ENCODE measurements around the gene RPS8. TPM values are rescaled to one million over a fixed set of nuclear protein-coding genes. Genes with fewer than 3 reads are reported as not detected.

The RPS8 gene
- total RNA-seq, 4 donors from 2014 or later = 1,063 to 2,408 (median 1,844) TPM

GRCh38 chr1:44798481-44799365 lies 23.4 kb downstream of the RPS8 start:
- DNase-seq (ENCODE audit: extremely low spot score) = no peak
- no peak for TF ChIP-seq POLR2AphosphoS5 (IDR thresholded peaks at IDR 0.05)
- TF ChIP-seq POLR2A (IDR thresholded peaks at IDR 0.05; ENCODE audit: low read depth) = no peak
- TF ChIP-seq EP300 (IDR thresholded peaks at IDR 0.05) = no peak
- no peak for TF ChIP-seq CTCF (IDR thresholded peaks at IDR 0.05)
- H3K36me3 ChIP-seq = peaks cover 0 to 18% (median 15%) of the 10 kb centered on the region in 4 donors
- no peaks in the 10 kb centered on the region for H3K27me3 ChIP-seq
- peak overlapping the region; percentile 92 to 97 (median 94) for H3K27ac ChIP-seq (replicated peaks in 1 of 4)
- H3K4me3 ChIP-seq = no peak overlapping the region
- peaks cover 29 to 43% (median 38%) of the 10 kb centered on the region in 4 donors for H3K4me1 ChIP-seq
- intact Hi-C loops (cut with DNase I) = loop anchor here (5.0 kb wide), 1 partner anchor 39 kb away; no protein-coding TSS in a partner anchor
- WGBS = 86% methylated on average over 10 of the region's 10 CpGs
- H3K9me3 ChIP-seq = no peaks in the 10 kb centered on the region

GRCh38 chr1:44799770-44800584 lies 24.6 kb downstream of the RPS8 start, which contains the start of gene PLK3:
Gene PLK3, plus strand, starts transcription at chr1:44800377. Its CDS starts 87 bp downstream, at chr1:44800464.
- no peak for TF ChIP-seq EP300 (IDR thresholded peaks at IDR 0.05)
- TF ChIP-seq POLR2AphosphoS5 (IDR thresholded peaks at IDR 0.05) = peak; percentile 85 to 97
- peak; percentile 55 for TF ChIP-seq POLR2A (IDR thresholded peaks at IDR 0.05; ENCODE audit: low read depth)
- TF ChIP-seq CTCF (IDR thresholded peaks at IDR 0.05) = peak; percentile 83 to 95 (median 91)
- Histone ChIP-seq H3K36me3 (peaks cover 0 to 30% (median 26%) of the 10 kb centered on the region in 4 donors), H3K4me1 (peaks cover 29 to 56% (median 44%) of the 10 kb centered on the region in 4 donors), H3K27ac (replicated peaks in 1 of 4) (peak within 1 kb of the TSS; percentile 92 to 97 (median 94)), H3K27me3 (no peaks in the 10 kb centered on the region), H3K4me3 (peak within 1 kb of the TSS; percentile 81 to 95 (median 92)), H3K9me3 (no peaks in the 10 kb centered on the region)
- intact Hi-C loops (cut with DNase I) = loop anchor here (5.0 kb wide), 1 partner anchor 37 kb away; no protein-coding TSS in a partner anchor
- WGBS = 1% methylated on average over 51 of the region's 79 CpGs
- peak; percentile 99 for DNase-seq (ENCODE audit: extremely low spot score)

- TF ChIP-seq EP300 (IDR thresholded peaks at IDR 0.05) (no peak), CTCF (IDR thresholded peaks at IDR 0.05) (no peak), POLR2AphosphoS5 (IDR thresholded peaks at IDR 0.05) (no peak), POLR2A (IDR thresholded peaks at IDR 0.05; ENCODE audit: low read depth) (no peak)
- H3K9me3 ChIP-seq = no peaks in the 10 kb centered on the region
- no peaks in the 10 kb centered on the region for H3K27me3 ChIP-seq
- H3K4me1 ChIP-seq = peaks cover 46 to 73% (median 61%) of the 10 kb centered on the region in 4 donors
- peaks cover 9 to 47% (median 41%) of the 10 kb centered on the region in 4 donors for H3K36me3 ChIP-seq
- H3K4me3 ChIP-seq = peak overlapping the region; percentile 81 to 95 (median 92)
- DNase-seq (ENCODE audit: extremely low spot score) = peak; percentile 91
- WGBS = 38% methylated on average over 11 of the region's 13 CpGs
- intact Hi-C loops (cut with DNase I) = no loop called here
- H3K27ac ChIP-seq (replicated peaks in 1 of 4) = peak overlapping the region; percentile 48 to 96 (median 80)
Measured at GRCh38 chr1:44801491-44802305, 26.4 kb downstream of the RPS8 start.

Data from esophagus muscularis mucosa (tissue), 4 donors.